HEK293 (cell line): ENCODE measurements around the gene CEP295NL.
A peak's percentile ranks its signal among the peaks of the same experiment; 100 is the strongest.

Experiments
- CTCF ChIA-PET: fragments of 350-600 bp; formaldehyde crosslinking; extraction: SDS; loops from one replicate; lab custom pipeline; 2021; ENCODE audit warnings: antibody characterized with exemption; lab: Yijun Ruan, JAX
- POLR2A ChIA-PET: fragments of 300-600 bp; formaldehyde crosslinking; extraction: SDS; loops from one replicate; lab custom pipeline; 2020; ENCODE audit warnings: antibody characterized with exemption, inconsistent platforms; lab: Yijun Ruan, JAX
- H3K27ac ChIP-seq: fragments of 200-500 bp; sonication (Bioruptor generic); 2 replicates; pipeline ENCODE4 v1.5.1; 2014; ENCODE audit warnings: low read depth, low read length, control low read depth, inconsistent platforms; ENCODE audit errors: extremely low read depth
- H3K36me3 ChIP-seq, 2 experiments: fragments of 200-500 bp in 1 of 2; sonication (Bioruptor generic) in 1 of 2; 1 replicate in 1 of 2; 2 replicates in 1 of 2; pipeline ENCODE4 v1.5.1; 2014 to 2017; ENCODE audit warnings: inconsistent platforms in 2 of 2, low read length in 2 of 2; ENCODE audit not compliant: control insufficient read depth in 2 of 2, insufficient read depth in 1 of 2
- H3K4me1 ChIP-seq: fragments of 200-500 bp; sonication (Bioruptor generic); 2 replicates; pipeline ENCODE4 v1.5.1; 2014; ENCODE audit warnings: mild to moderate bottlenecking, low read length, inconsistent platforms; ENCODE audit not compliant: control insufficient read depth, insufficient read depth
- H3K4me3 ChIP-seq: 2 replicates; pipeline ENCODE4 v1.5.1; 2011; ENCODE audit warnings: low read depth, mild to moderate bottlenecking, control low read depth, low read length, moderate library complexity
- H3K9me3 ChIP-seq: fragments of 200-500 bp; sonication (Bioruptor generic); 2 replicates; pipeline ENCODE4 v1.5.1; 2014; ENCODE audit warnings: low read depth, low read length, inconsistent platforms; ENCODE audit not compliant: control insufficient read depth, insufficient read depth
- EGR2 ChIP-seq: fragments of 450-650 bp; formaldehyde crosslinking; IDR thresholded peaks from 2 replicates; pipeline ENCODE4 v1.5.1; 2016; ENCODE audit warnings: low read depth, missing biosample characterization, missing genetic modification characterization
- GFI1B ChIP-seq: fragments of 450-650 bp; formaldehyde crosslinking; IDR thresholded peaks from 2 replicates; pipeline ENCODE4 v1.5.1; 2016; ENCODE audit warnings: missing biosample characterization, missing genetic modification characterization
- GLIS2 ChIP-seq: fragments of 450-650 bp; formaldehyde crosslinking; IDR thresholded peaks from 2 replicates; pipeline ENCODE4 v1.5.1; 2016; ENCODE audit warnings: missing biosample characterization, missing genetic modification characterization
- HOXD13 ChIP-seq: sonication (generic); formaldehyde crosslinking; IDR thresholded peaks from 2 replicates; pipeline ENCODE4 v1.8.0; 2022; ENCODE audit warnings: missing genetic modification reagents, borderline replicate concordance
- KLF17 ChIP-seq: fragments of 450-650 bp; formaldehyde crosslinking; IDR thresholded peaks from 2 replicates; pipeline ENCODE4 v1.5.1; 2016; ENCODE audit warnings: missing biosample characterization, missing genetic modification characterization
- MZF1 ChIP-seq: fragments of 450-650 bp; formaldehyde crosslinking; IDR thresholded peaks from 2 replicates; pipeline ENCODE4 v1.5.1; 2017; ENCODE audit warnings: missing biosample characterization, missing genetic modification characterization, borderline replicate concordance
- PRDM4 ChIP-seq: fragments of 450-650 bp; formaldehyde crosslinking; IDR thresholded peaks from 2 replicates; pipeline ENCODE4 v1.5.1; 2017; ENCODE audit warnings: missing biosample characterization, missing genetic modification characterization
- ZBTB11 ChIP-seq: fragments of 450-650 bp; formaldehyde crosslinking; conservative IDR thresholded peaks from 2 replicates; pipeline ENCODE4 v1.5.1; 2016; ENCODE audit warnings: low read depth, missing biosample characterization, missing genetic modification characterization
- ZFP69B ChIP-seq: fragments of 450-650 bp; formaldehyde crosslinking; IDR thresholded peaks from 2 replicates; pipeline ENCODE4 v1.5.1; 2016; ENCODE audit warnings: missing biosample characterization, missing genetic modification characterization
- ZIC2 ChIP-seq: fragments of 450-650 bp; formaldehyde crosslinking; IDR thresholded peaks from 2 replicates; pipeline ENCODE4 v1.5.1; 2016; ENCODE audit warnings: missing biosample characterization, missing genetic modification characterization
- ZNF114 ChIP-seq: fragments of 450-650 bp; formaldehyde crosslinking; IDR thresholded peaks from 2 replicates; pipeline ENCODE4 v1.5.0; 2017; ENCODE audit warnings: missing biosample characterization, missing genetic modification characterization
- ZNF138 ChIP-seq: fragments of 450-650 bp; formaldehyde crosslinking; IDR thresholded peaks from 2 replicates; pipeline ENCODE4 v1.5.1; 2016; ENCODE audit warnings: missing biosample characterization, missing genetic modification characterization, borderline replicate concordance
- ZNF140 ChIP-seq: fragments of 450-650 bp; formaldehyde crosslinking; IDR thresholded peaks from 2 replicates; pipeline ENCODE4 v1.5.1; 2016; ENCODE audit warnings: missing biosample characterization, missing genetic modification characterization
- ZNF18 ChIP-seq: fragments of 450-650 bp; formaldehyde crosslinking; IDR thresholded peaks from 2 replicates; pipeline ENCODE4 v1.5.1; 2016; ENCODE audit warnings: missing biosample characterization, missing genetic modification characterization
- ZNF184 ChIP-seq: fragments of 450-650 bp; IDR thresholded peaks from 2 replicates; pipeline ENCODE4 v1.5.1; 2018; ENCODE audit warnings: missing biosample characterization, mild to moderate bottlenecking, missing genetic modification characterization
- ZNF2 ChIP-seq: fragments of 450-650 bp; formaldehyde crosslinking; IDR thresholded peaks from 2 replicates; pipeline ENCODE4 v1.5.1; 2016; ENCODE audit warnings: missing biosample characterization, missing genetic modification characterization
- ZNF214 ChIP-seq: fragments of 450-650 bp; formaldehyde crosslinking; IDR thresholded peaks from 2 replicates; pipeline ENCODE4 v1.5.1; 2017; ENCODE audit warnings: missing biosample characterization, mild to moderate bottlenecking, missing genetic modification characterization, borderline replicate concordance
- ZNF24 ChIP-seq: fragments of 450-650 bp; formaldehyde crosslinking; IDR thresholded peaks from 2 replicates; pipeline ENCODE4 v1.5.1; 2016; ENCODE audit warnings: missing biosample characterization, missing genetic modification characterization
- ZNF335 ChIP-seq: fragments of 450-650 bp; formaldehyde crosslinking; conservative IDR thresholded peaks from 2 replicates; pipeline ENCODE4 v1.5.1; 2016; ENCODE audit warnings: missing biosample characterization, missing genetic modification characterization
- ZNF37A ChIP-seq: fragments of 450-650 bp; IDR thresholded peaks from 2 replicates; pipeline ENCODE4 v1.5.1; 2018; ENCODE audit warnings: missing biosample characterization, missing genetic modification characterization
- ZNF391 ChIP-seq: fragments of 450-650 bp; formaldehyde crosslinking; IDR thresholded peaks from 2 replicates; pipeline ENCODE4 v1.5.1; 2016; ENCODE audit warnings: low read depth, missing biosample characterization, missing genetic modification characterization, borderline replicate concordance
- ZNF423 ChIP-seq: fragments of 450-650 bp; formaldehyde crosslinking; IDR thresholded peaks from 2 replicates; pipeline ENCODE4 v1.5.1; 2016; ENCODE audit warnings: missing biosample characterization, missing genetic modification characterization
- ZNF521 ChIP-seq: fragments of 450-650 bp; formaldehyde crosslinking; IDR thresholded peaks from 2 replicates; pipeline ENCODE4 v1.5.1; 2017; ENCODE audit warnings: missing biosample characterization, mild to moderate bottlenecking, missing genetic modification characterization
- ZNF549 ChIP-seq: fragments of 450-650 bp; IDR thresholded peaks from 2 replicates; pipeline ENCODE4 v1.5.1; 2018; ENCODE audit warnings: missing biosample characterization, missing genetic modification characterization, mild to moderate bottlenecking, inconsistent platforms, moderate library complexity
- ZNF558 ChIP-seq: fragments of 450-650 bp; formaldehyde crosslinking; IDR thresholded peaks from 2 replicates; pipeline ENCODE4 v1.5.1; 2016; ENCODE audit warnings: missing biosample characterization, missing genetic modification characterization
- ZNF561 ChIP-seq: fragments of 450-650 bp; IDR thresholded peaks from 2 replicates; pipeline ENCODE4 v1.5.1; 2018; ENCODE audit warnings: missing biosample characterization, missing genetic modification characterization, borderline replicate concordance
- ZNF600 ChIP-seq: fragments of 450-650 bp; formaldehyde crosslinking; IDR thresholded peaks from 2 replicates; pipeline ENCODE4 v1.5.1; 2016; ENCODE audit warnings: missing biosample characterization, missing genetic modification characterization
- ZNF701 ChIP-seq: fragments of 450-650 bp; formaldehyde crosslinking; IDR thresholded peaks from 2 replicates; pipeline ENCODE4 v1.5.1; 2016; ENCODE audit warnings: missing biosample characterization, missing genetic modification characterization

CEP295NL gene

GRCh38 chr17:78935419-78936323, 32.7 kb upstream of the CEP295NL start:
- no peaks in the 10 kb centered on the region for H3K9me3 ChIP-seq
- H3K4me1 ChIP-seq, result peaks cover 23% of the 10 kb centered on the region
- no peak overlapping the region for H3K4me3 ChIP-seq
- ChIA-PET CTCF (interaction anchor here (0.6 to 1.2 kb wide), 2 partner anchors 36 to 725 kb away, joined by 3 to 4 read pairs; no protein-coding TSS in a partner anchor), POLR2A (interaction anchor here (2.2 kb wide), 1 partner anchor 12 kb away, joined by 15 read pairs; the partner anchor contains the start of gene TIMP2)
- no peaks in the 10 kb centered on the region for H3K36me3 ChIP-seq
- H3K27ac ChIP-seq, result peak overlapping the region; percentile 14; the same call in 1 of the 2 replicates
- TF ChIP-seq ZBTB11 (no peak), ZNF184 (tag by site-specific recombination) (no peak), PRDM4 (tag by site-specific recombination) (no peak), ZNF521 (tag by site-specific recombination) (no peak), ZNF140 (tag by site-specific recombination) (no peak), ZNF558 (no peak), ZNF600 (tag by site-specific recombination) (peak; percentile 78), ZNF2 (no peak), ZNF423 (peak; percentile 92), GFI1B (tag by site-specific recombination) (no peak), ZNF37A (tag by site-specific recombination) (no peak), GLIS2 (peak; percentile 97), ZNF18 (tag by site-specific recombination) (no peak), MZF1 (tag by site-specific recombination) (no peak), ZNF138 (tag by site-specific recombination) (no peak), ZIC2 (tag by site-specific recombination) (peak; percentile 94), ZNF114 (tag by site-specific recombination) (no peak), HOXD13 (CRISPR knock-in tag) (no peak), ZNF701 (no peak), ZNF335 (peak; percentile 59), ZNF391 (tag by site-specific recombination) (peak; percentile 67; the same call in 1 of the 2 replicates), ZNF214 (tag by site-specific recombination) (no peak), ZNF24 (tag by site-specific recombination) (peak; percentile 74; the same call in 1 of the 2 replicates), ZNF561 (no peak), KLF17 (tag by site-specific recombination) (peak; percentile 92), EGR2 (no peak), ZNF549 (tag by site-specific recombination) (no peak), ZFP69B (tag by site-specific recombination) (peak; percentile 64; the same call in 1 of the 2 replicates)
